ENCODE results near the gene TARDBP.
A peak's percentile ranks its signal among the peaks of the same experiment; 100 is the strongest.
"Not testable (repeated sequence)": the region's sequence is repeated elsewhere in the genome, so short reads cannot be mapped to it uniquely, and the experiment has no call there.

The TARDBP gene

GRCh38 chr1:11059968-11060830 lies 47.7 kb downstream of the TARDBP start, which contains the start of gene SRM:
TSS of gene SRM (minus strand) at chr1:11060018. CDS start at chr1:11059943, 75 bp downstream.
- peak; percentile 85 to 92 for DNase-seq (ENCODE audit: low read depth in 2 of 2)

DNA sequence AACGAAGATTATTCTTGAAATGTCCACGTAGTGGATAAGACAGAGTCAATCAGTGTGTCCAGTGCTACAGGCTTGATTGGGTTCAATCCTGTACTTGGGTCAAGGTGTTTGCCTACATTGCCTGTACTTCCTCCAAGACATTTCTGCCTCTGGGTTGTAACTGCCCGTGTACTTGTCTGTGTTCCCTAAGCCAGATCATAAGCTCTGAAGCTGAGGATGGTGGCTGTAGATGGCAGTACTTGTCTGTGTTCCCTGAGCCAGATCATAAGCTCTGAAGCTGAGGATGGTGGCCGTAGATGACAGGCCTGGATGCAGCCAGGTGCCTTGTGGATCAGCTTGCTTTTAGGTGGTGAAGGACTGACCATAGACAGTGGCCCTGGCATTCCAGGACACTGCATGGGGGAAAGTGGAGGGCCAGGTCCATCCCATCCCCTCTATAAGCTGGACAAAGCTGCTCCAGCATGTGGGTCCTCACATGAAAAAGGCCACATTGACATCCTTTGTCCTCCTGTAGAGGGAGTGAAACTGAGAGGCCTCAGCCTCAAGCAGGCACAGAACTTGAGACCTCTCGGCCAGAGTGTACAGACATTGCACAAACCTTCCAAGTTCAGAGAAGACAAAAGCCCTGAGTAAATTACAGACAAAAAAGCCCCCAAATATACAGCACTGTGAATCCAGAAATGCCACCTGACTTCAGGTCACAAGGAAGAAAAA lies 49.4 kb downstream of the TARDBP start:
- no peak for DNase-seq (ENCODE audit: low read depth in 2 of 2)

DNA sequence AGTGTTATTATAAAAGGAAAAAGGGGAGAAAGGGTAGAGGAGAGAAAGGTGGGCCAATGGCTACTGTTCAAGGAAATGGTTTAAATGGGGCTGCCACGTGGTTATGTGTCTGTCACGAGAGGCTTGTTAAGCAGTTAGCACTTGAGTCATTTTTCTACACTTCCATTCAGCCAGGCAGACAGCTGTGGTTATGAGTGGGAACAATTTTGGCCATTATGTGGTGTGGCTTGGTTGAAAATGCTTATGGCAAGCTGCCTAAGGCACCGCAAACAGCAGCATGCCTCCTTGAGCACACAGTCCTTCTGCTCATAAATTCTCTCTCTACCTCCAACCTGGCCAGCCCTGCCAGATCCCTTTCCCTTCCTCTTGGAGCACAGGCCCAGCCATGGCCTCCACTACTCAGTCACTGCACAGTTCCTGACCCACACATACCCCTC lies 50.5 kb downstream of the TARDBP start:
- no peak for DNase-seq (ENCODE audit: low read depth in 2 of 2)

GRCh38 chr1:11063937-11064537 lies 51.6 kb downstream of the TARDBP start:
- DNase-seq (ENCODE audit: low read depth in 2 of 2) = not testable (repeated sequence)

DNA sequence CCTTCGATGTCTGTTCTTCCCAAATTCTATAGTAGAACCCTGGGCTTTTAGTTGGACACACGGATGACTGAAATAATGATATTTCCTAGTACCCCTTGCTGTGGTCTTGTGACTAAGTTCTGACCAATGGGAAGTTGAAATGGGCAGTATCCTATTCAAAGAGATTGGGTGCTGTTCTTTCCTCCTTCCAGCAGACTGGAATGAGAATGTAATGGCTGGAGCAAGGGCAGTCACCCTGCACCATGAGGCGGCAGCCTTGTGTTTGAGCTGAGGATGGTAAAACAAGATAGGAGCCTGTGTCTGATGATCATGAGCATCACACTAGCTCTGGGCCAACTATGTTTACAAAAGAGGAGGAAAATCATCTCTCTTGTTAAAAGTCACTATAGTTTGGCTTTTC lies 52.5 kb downstream of the TARDBP start:
- no peak for DNase-seq (ENCODE audit: low read depth in 2 of 2)

DNA sequence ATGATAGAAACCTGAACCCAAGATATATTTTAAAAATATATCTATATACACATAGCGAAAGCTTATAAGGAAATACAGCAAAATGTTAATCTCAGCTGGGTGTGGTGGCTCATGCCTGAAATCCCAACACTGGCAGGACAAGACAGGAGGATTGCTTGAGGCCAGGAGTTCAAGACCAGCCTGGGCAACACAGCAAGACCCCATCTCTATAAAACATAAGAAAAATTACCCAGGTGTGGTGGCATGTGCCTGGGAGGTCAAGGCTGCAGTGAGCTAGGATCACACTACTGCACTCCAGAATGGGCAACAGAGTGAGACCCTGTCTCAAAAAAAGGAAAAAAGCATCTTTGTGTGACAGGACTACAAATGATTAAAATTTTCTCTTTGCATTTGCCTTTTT lies 53.3 kb downstream of the TARDBP start:
- DNase-seq (ENCODE audit: low read depth in 2 of 2) = no peak

- no peak for DNase-seq (ENCODE audit: low read depth in 2 of 2)
Measured at GRCh38 chr1:11067716-11068599, 55.5 kb downstream of the TARDBP start.

- no peak for DNase-seq (ENCODE audit: low read depth in 2 of 2)
Measured at GRCh38 chr1:11068600-11069473, 56.4 kb downstream of the TARDBP start.

DNA sequence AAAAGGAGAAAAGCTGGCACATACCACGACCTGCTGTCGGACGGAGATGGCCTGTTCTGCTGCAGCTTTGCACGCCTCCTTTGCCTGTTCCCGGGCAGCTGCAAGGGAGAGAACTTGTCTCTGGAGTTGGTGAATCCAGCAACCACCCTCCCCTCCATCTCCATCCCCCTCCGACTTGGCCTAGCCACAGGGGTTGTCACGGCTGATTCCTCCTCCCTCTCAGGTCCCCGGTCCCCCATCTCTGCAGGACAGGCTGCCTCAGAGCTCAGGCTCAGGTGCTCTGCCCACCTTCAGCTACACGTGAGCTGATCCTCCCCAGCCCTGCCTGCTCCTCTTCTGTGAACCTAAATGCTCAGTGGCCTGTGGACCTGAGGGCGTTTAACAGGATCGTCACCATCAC lies 58.4 kb downstream of the TARDBP start:
- DNase-seq (ENCODE audit: low read depth in 2 of 2) = no peak

GRCh38 chr1:11071463-11072215 lies 59.2 kb downstream of the TARDBP start:
- DNase-seq (ENCODE audit: low read depth in 2 of 2) = no peak

DNA sequence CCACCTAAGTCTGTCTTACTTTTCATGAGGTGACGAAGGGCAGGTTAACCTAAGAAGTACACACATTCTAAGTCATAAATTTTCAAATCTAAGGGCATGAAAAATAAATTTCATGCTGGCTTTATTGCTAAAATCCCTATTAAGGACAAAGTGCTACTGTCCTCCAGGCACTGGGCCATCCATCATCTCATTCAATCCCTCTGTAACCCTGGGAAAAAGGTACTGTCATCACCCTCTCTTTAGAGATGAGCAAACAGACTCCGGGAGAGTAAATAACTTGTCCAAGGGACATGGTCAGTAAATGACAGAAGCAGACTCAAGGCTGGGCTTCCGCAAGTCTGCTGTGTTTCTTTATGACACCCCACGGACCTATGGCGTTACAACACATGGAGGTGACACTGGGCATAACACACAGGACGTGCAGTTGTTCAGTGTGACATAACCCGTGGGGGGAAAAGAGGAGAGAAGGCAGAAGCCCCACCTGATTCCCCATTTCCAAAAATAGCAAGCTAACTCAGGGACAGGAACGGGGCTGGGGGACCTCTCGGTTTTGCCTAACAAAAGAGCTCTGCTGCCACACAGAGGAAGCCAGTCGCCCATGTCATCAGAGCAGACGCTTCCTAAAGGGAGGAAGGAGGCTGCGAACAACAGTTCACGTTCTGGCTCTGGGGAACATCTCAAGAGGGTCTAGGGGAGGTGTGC lies 59.9 kb downstream of the TARDBP start:
- no peak for DNase-seq (ENCODE audit: low read depth in 2 of 2)

- DNase-seq (ENCODE audit: low read depth in 2 of 2) = not testable (repeated sequence)
Measured at GRCh38 chr1:11073398-11073797, 60.9 kb downstream of the TARDBP start.
